ENCODE measurements around the gene FMNL1. TPM values are rescaled to one million over a fixed set of nuclear protein-coding genes. Genes with fewer than 3 reads are reported as not detected.

Gene FMNL1
- polyA plus RNA-seq, 3 donors: 5.5 to 6.6 (median 5.7) TPM

DNA sequence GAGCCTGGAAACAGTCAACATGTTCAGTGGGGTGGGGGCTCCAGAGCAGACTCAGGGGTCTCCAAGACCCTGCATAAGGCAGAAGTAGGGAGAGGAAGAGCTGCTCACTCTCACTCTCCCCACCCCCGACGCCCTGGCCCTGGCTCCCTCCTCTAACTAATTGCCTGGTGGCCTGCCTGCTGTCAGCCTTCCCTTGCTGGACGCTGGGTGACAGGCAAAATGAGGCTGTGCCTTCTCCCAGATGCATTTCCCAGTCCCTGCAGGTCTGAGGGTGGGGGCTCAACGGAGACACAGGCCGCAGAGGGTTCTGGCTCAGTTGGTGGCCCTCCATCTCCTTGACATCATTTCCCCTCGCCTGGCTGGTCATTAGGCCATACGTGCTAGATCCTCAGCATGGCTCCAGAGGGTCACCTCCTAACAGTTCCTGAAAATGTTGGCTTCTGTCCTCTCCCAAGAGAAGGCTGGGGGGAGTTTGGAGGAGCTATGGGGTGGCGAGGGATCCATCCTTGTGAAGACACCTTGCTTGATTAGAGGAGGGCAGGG, 1.4 kb downstream of the FMNL1 start:
- DNase-seq (ENCODE audit: low read depth in 3 of 3, low spot score in 2 of 3): no peak

GRCh38 chr17:45223539-45224528, 2.1 kb downstream of the FMNL1 start:
- no peak for DNase-seq (ENCODE audit: low read depth in 3 of 3, low spot score in 2 of 3)

DNA sequence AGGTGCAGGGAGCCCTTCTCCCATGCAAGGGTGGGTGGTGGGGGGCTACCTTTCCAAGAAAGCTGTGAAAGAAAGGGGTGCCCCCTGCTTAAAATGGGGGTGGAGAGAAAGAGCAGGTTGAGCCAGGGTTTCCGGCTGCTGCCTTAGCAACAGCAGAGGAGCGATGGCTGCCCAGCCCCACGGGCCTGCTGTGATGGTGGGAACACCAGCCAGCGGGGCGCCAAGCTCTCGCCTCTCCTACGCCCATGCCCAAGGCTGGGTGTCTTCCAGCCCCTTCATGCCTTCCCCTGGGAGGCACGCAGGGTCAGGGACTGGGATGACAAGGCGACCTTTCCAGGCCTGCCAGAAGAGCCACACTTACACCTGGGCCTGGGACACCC, 3.0 kb downstream of the FMNL1 start:
- no peak for DNase-seq (ENCODE audit: low read depth in 3 of 3, low spot score in 2 of 3)

DNA sequence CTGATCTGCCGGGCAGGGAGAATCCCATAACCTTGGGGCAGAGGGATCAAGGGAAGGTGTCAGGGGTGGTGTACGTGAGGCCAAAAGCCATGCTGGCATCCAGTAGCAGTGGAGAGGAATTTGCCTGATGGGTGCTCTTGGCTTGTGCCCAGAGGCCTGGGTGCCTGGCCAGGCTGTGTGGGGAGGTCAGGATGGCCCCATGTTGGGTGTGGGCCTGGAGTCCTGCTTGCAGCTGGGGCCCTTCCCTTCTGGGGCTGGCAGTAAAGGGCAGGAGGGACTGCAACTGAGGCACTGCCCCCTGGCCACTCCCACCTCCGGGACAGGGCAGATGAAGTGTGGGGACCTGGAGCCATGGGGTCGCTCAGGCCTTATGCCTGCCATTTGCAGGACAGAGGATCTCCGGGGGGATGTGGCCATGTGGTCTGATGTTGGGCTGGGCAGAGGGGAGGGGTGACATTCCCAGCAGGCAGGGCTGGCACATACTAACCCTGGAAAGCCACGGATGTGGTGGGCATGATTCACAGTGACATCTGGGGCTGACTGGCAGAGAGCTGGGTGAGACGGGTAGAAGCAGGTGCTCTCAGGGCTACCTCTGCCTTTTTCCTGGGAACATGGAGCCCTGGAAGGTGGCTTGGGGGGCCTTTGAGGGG, 3.5 kb downstream of the FMNL1 start:
- DNase-seq (ENCODE audit: low read depth in 3 of 3, low spot score in 2 of 3): no peak

DNA sequence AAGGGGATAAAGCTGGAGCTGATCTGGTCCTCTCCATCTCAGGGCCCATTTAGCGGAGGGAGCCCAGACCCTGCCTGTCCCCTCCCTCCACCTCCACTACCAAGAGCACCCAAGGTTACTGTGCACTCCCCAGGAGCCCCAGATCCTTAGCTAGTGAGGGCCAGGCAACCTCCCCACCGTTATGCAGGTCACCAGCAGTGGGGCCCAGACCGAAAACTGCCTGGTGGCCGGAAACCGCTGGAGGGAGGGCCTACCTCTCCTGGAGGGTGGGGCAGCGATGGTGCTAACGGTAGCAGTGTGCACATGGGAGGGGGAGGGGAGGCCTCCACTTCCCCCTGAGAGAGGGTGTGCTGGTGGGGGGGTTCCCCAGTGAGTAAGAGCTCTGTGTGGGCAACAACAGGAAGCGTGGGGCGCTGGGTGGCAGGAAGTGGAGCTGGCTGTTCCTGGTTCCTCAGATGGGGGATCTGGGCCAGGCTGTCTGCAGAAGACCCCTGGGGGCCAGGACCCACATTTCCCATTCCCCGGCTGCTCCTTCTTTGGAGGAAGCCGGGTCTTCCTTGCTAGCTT, 4.4 kb downstream of the FMNL1 start:
- no peak for DNase-seq (ENCODE audit: low read depth in 3 of 3, low spot score in 2 of 3)

GRCh38 chr17:45226576-45226975, 4.9 kb downstream of the FMNL1 start:
- DNase-seq (ENCODE audit: low read depth in 3 of 3, low spot score in 2 of 3): no peak

GRCh38 chr17:45227101-45227925, 5.6 kb downstream of the FMNL1 start:
- no peak for DNase-seq (ENCODE audit: low read depth in 3 of 3, low spot score in 2 of 3)

DNA sequence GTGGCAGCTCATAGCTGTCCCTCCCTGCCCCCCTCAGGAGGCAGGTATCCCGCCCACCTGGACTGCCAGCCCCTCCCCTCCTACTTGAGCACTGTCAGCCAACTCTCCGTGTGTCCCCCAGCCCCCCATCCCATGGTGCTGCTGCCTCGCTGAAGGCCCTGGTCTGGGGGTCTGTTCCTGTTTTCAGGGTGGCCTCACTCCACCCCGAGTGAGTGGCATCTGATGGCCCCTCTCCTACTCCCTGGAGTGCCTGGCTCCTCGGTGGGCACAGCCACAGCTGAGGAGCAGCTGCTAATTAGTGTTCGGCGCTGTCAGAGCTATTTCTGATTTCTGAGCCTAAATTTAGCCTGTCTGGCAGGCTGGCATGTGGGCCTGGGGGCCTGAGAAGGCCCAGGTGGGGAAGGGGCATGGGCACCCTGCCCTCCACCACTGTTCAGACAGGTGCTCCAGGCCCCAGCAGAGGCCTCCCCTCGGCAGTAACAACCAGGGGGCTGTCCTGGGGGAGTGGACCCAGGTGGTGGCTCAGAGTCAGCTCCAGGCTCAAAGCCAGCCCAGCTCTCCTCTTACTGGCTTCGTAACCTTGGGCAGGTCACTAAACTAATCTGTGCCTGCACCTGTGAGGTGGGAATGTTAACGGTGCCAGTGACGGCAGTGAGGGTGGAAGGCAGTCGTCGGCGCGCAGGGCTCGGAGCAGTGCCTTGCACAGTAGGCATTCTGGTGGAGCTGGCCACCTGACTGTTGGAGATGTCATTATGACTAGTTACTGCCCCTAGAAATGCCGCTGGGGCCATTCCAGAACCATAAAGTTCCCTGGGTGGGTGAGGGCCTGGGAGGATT, 6.5 kb downstream of the FMNL1 start:
- DNase-seq (ENCODE audit: low read depth in 3 of 3, low spot score in 2 of 3): no peak

DNA sequence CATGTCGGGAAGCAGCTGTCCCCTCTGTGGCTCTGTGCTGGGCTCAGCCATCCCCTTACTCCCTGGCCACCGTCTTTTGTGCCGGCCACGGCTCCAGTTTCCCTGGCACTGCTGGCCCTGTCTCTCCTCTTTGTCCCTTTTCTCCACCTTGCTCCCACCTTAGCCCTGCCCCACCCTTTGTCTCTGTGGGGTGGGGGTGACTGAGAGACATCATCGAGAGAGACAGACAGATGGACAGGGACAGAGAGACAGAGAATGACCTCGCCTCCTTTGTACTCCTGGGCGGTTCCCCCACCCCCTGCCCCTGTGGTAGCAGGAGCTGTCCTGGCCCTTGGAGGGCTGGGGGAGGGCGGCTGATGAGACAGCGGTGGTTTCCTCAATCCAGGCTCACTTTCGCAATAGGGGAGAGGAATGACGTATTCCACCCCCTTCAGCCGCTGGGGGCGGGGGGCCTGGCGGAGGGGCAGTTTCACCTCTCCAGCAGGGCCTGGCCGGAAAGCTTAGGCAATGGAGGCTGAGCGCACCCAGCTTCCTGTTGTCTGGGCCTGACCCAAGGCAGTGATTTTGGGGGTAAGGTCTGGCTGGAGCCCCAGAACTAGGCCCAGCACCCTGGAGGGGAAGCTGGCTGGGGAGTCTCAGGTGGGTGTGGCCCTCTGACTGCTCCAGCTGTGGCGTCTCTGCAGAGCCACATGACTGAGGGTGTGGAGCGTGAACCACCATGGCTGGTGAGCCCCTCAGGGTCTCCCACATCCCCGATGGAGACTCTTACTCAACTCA, 7.3 kb downstream of the FMNL1 start:
- no peak for DNase-seq (ENCODE audit: low read depth in 3 of 3, low spot score in 2 of 3)

GRCh38 chr17:45229681-45230409, 8.2 kb downstream of the FMNL1 start:
- no peak for DNase-seq (ENCODE audit: low read depth in 3 of 3, low spot score in 2 of 3)

GRCh38 chr17:45230410-45230786, 8.7 kb downstream of the FMNL1 start:
- no peak for DNase-seq (ENCODE audit: low read depth in 3 of 3, low spot score in 2 of 3)

GRCh38 chr17:45230787-45231480, 9.2 kb downstream of the FMNL1 start:
- DNase-seq (ENCODE audit: low read depth in 3 of 3, low spot score in 2 of 3): no peak

DNA sequence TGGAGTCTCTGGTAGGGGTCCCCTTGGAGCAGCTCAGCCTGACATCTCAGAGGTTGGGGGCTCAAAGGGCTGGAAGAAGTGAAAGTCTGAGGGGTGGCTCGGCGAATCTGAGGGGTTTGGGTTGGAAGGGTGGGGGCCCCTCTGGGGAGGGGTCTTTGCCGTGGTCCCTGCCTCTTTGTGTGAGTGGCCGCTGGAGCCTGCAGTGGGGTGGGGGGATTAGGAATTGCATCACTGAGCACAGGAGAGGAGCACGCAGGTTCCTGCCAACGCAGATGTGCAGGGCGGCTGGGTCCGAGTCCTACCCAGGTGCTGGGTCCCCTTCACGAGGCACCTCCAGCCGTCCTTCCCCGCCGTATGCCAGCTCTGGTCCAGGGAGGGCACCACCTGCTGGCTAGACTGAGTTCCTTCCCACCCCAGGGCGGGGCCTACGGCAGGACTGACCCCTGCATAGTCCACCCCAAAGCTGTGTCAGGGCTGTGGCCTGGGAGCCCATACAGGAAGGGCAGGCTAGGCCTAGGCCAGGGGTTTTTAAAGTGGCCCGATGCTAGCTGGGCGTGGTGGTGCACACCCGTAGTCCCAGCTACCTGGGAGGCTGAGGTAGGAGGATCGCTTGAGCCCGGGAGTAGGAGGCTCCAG, 9.9 kb downstream of the FMNL1 start:
- no peak for DNase-seq (ENCODE audit: low read depth in 3 of 3, low spot score in 2 of 3)

GRCh38 chr17:45232514-45233422, 11.1 kb downstream of the FMNL1 start:
- DNase-seq (ENCODE audit: low read depth in 3 of 3, low spot score in 2 of 3): no peak

- DNase-seq (ENCODE audit: low read depth in 3 of 3, low spot score in 2 of 3): no peak
Measured at GRCh38 chr17:45233423-45233924, 11.8 kb downstream of the FMNL1 start.
